GM21825 (cell line): ENCODE results near the gene DAB2.

Source experiments
- ATAC-seq: cut with Tn5 transposase; IDR thresholded peaks from one replicate; pipeline ENCODE4 v1.9.1; 2021; ENCODE audit warnings: mild to moderate bottlenecking, moderate library complexity; ENCODE audit not compliant: unreplicated experiment

The DAB2 gene

DNA sequence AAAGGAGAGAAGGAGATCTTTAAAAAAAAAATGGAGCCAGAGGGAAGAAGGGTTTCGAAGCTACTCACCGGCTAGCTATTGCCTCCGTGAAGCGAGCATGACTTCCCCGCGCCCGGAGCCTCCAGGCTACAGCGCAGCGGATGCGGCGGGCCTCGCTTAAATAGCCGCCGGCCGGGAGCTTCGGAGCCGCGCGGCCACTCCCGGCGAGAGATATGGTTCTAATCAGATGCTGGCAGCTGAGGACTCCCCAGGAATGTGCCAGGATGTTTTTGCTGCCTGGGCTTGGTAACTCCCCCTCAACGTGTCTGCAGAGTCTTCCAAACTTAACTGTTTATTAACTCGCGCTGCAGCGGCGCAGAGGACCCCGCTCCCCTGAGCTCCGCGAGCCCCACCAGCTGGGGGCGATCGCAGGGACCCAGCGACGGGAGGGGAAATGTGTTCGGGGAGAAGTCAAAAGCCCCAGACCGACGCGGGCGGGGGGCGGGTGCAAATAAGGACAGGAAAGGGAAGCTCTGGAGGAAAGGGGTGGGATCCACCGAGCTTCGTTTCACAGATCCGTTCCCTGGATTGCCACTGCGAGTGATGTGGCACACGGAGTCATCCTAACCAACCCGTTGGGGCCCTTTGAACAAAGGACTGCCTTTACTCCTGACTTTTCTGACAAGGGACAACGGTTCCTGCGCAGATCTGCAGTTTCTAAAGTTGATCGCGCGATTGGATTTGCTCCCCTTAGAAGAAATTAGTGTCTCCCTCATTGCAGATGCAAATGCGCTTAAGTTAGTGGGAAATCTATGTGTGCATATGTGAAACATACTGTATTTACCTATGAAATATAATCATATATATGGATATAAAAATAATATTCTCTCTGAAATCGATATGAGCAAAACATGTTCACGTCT lies at the start of gene DAB2:
Gene DAB2, minus strand, starts transcription at position 245 of the 902 bp plus-strand sequence. CDS start 30,660 bp downstream, outside the sequence.
- ATAC-seq = peak; percentile 57

DNA sequence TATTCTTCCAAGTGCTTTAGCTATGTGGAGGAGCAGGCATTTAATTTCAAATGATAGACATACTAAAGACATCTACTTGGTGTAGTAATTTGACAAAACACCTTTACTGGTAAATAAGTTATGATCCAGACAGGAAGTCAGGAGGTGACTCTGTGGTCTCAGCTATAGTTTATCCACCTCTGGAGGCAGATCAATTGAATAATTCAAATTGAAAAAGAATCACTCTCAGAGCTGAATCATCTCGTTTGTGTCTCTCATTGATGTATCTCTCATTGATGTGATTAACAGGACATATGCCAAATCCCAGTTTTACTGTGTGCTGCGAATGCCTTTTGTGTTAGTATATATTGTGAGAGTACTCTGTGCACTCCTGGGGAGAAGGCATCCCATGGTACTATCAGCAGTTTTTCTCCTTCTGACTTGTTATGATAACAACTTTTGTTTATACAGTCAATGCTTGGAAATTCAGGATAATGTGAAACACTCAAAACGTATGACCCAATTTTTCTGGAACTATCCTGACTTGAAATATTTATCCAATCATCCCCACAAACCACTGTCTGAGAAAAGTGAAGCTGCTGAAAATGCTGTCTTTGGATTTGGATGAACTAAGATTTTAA lies 48.5 kb upstream of the DAB2 start:
- no peak for ATAC-seq

DNA sequence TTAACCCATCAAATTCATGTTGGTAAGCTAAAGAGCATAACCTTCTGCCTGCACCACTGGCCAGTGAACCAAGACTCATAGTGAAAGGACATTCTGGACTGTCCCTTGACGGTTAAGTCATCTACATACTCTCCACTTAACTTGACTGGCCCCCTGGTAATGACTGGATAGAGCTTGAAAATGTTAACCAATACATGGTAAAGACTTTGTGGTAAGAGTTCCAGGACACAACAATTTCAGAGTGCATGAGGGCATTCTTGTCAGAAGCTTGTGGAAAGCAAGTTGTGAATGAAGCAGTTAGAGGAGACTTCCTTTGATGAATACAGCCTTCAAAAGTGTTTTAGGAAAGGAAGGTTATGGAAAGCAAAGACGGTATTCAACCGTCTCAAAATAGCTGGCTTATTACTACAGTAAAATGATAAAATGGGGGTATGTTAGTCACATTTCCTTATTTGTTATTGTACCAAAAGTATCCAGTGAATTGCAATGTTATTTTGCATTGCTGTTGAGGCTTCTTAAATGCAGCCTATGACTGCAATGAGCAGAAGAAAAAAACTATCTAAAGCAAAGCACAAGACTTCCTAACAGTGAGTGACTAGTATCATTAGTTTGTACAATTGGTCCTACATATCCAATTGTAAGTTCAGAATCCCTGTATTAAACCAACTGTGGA lies 47.2 kb upstream of the DAB2 start:
- ATAC-seq = no peak

DNA sequence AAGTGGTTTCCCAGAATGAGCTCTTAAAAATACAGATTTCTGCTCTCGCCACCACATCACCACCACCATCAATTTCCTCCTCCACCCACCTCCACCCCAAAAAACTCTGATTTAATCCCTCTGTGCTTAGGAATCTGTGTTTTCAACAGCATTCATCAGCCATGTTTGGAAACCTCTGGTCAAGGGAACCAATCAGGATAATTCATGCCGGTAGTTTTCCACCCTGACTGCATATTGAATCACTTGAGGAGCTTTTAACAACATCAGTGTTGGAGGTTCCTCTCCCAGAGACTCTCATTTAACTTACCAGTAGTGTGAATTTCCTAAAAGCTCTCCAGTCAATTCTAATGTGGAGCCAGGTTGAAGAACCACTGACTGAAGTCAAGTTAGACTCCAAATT lies 46.0 kb upstream of the DAB2 start:
- ATAC-seq = no peak

DNA sequence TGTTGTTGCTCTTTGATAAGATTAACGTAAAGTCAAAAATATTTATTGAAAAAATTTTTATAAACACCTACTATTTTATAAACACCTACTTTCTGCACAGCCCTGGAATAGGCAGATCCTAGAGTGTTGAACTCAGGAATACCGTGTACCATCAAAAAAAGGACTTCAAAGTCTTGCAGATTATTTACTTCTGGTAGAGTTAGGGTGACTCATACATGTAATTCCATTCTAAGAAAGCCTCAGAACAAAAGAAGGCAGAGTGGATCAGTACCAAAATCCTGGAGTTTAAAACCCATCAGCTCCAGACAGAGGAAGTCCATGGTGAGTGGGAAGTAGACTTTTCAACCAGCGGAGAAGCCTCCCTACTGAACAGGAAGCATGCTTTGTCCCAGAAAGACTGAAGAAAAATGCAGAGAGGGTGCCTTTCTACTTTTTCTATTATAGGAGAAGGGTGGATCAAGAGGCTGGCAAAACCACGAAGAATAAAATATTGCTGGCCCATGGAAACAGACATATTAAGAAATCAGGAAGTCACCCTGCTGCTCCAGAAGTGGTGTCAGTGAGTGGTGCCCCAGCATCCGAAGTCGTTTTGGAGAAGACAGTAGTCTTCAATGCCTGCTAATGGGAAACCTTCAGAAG lies 45.1 kb upstream of the DAB2 start:
- ATAC-seq = no peak

DNA sequence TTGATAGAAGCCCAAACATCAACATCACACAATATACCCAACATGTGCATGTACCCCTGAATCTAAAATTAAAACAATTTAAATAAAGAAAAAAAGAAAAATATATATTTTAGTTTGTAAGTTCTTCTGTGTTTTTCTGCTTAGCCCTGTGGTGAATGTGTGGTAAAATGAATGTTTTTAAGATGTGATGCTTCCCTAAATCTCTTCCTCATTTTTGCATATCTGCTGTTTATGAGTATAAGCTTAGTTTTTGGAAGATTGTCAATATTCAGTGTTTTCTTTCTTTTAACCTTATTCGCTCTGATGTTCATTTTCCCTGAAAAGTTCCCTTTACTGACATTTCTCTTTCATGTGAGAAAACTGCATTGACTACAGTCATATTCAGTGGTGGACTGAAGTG lies 44.4 kb upstream of the DAB2 start:
- ATAC-seq = no peak

DNA sequence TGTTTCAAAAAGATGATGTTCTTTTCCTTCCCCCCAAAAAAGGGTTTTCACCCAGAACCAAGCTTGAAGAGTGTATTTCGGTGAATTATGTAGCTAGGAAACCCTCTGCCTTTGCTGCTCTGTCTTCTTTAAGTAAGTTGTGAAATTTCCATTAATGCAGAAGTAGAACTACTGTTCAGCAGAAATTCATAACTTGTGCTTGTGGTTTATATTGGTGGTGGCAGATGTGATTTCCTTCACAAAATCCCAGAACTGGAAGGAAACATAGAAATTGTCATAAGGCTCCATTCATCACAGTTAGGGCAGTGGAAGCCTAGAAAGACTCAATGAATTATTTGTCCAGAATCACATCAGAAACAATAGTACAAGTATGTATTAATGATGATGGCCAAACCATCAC lies 42.1 kb upstream of the DAB2 start:
- no peak for ATAC-seq

DNA sequence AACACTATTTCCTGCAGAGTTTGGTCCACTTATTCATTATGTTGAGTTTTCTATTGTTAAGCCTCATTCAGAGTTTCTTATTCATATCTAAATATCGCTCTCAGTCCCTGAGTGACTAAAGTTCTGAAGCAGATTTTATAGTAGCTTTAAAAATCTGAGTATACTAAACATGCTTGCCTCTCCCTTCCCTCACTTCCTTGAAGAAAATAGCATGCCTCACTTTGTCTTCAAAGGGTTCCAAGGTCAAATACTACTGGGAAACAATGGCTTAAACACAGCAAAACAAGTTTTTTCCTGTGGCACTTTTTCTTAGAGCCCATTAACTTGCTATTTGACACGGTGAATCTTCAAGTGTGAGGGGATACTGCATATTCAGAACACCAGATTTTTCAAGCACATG lies 41.1 kb upstream of the DAB2 start:
- no peak for ATAC-seq

DNA sequence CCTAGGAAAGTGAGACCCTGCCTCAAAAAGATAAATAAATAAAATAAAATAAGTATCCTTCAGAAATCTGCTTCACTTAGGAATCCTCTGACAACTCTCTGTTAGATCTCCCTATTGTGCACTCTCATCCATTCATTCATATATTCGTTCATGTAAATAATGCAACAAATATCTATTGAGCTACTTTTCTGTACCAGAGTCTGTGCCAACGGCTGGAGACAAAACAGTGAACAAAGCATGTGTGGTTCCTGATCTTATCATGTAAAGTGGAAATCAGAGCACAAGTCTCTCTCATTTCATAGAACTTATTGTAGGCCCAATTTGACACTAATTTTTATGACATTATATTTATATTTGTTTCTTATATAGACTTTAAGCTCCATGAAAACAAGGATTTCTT lies 40.3 kb upstream of the DAB2 start:
- no peak for ATAC-seq

DNA sequence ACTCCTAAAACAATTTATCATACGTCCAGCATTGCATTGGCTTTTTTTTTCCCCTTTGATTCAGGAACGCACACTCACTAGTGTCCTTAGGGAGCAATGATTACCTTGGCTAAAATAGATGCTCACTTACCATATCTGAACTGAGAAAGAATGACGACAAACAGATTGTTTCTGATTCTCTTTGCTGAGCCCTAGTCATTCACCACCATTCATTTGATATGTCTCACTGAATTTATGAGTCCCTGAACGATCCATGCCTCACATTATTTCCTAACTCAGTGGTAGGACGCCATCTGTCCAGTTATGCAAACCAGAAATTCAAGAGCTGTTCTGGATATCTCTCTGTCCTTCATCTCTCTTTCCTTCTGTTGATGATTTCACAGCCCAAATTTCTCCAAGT lies 39.3 kb upstream of the DAB2 start:
- ATAC-seq = no peak

DNA sequence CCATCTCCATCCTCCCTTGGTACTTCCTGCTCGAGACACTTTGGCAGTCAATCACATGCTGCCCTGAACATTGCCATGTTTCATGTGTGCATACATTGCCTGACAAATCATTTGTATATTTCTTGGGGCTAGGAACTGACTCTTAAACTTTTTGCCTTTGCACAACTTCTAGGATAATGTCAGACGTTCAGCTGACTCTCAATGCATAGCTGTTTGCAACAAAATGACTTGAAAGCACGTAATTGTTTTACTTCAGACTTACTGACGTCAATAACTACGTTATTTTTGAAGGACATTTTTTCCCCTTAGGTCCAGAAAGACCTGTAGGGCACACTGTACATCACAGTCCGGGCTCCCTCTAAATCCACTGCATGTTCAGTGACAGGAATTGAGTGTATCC lies 37.4 kb upstream of the DAB2 start:
- no peak for ATAC-seq

DNA sequence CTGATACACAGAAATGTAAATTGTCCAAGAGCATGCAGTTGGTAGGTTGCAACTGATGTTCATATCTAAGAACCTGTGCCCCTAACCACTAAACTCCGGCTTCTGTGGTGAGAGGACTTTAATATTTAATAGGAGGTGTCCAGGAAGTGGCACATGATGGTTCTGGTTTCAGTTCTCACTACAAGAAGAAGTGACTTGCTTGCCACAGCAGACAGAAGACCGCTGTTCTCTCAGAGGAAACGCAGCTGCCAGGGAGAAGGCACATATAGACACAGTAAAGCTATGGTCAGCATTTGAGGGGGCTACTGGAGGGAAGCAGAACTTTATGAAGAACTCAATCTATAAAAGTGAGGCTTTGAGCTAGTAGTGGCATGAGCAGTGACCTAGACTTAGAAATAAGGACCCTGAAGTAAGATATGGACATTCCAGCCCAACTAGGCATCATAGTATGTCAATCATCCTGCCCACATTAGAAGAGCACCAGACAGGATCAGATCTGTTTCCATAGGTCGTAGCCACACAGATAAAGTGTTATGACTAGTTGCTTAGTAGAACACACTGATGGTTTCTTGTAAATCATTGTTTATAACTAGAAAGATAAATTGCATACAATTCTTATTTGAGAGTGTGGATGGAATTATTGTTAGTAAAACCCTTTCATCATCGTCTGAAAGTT lies 36.4 kb upstream of the DAB2 start:
- peak; percentile 95 for ATAC-seq

DNA sequence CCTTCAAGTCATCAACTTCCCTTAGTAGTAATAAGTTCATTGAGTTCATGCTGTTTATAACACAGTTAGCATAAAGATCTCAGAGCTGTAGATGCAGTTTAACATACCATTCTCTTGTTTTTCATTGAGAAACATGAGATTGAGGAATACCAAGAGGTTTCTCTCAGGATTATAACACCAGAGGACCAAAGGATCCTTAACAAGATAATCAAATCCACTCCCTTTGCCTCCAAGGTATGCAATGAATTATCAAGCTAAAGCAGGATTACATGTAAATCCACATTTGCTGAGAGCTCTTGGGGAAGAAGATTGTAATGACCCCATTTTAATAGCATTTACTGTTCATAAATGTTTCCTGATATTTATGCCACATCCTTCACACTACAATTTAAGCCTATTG lies 35.1 kb upstream of the DAB2 start:
- no peak for ATAC-seq

DNA sequence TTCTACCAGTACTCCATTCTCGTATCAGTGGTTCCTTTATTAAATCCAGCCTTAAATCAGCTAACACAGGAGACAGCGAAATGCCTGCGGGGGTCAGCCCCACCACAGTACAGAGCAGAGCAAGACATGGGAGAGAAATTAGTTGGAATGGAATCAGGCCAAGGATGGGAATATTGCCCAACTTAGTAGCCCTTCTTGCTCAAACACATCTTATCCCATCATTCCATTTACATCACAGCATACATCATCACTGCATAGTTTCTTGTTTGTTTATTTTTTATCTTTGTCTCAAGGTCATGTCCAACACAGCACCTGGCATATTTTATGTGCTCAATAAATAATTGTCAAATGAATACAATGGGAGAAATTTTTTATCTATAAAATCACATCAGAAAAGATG lies 34.3 kb upstream of the DAB2 start:
- no peak for ATAC-seq

DNA sequence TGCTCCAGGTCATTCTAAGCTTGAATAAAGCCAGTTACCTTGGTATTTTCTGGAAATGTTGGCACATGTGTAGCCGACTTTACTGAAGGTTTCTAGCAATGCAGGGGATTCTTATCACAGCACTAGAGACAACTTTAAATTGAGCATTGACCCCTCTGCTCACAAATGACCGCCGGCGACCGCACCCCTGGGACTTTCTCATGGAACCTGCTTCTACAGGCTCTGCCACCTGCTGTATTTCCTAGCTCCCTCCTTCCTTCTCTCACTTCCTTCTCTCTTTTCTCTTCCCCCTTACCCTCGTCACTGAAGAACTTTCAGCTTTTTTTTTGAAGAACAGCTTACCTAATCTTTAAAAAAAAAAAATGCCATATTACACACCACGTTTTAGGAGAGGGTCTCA lies 30.9 kb upstream of the DAB2 start:
- ATAC-seq = no peak

DNA sequence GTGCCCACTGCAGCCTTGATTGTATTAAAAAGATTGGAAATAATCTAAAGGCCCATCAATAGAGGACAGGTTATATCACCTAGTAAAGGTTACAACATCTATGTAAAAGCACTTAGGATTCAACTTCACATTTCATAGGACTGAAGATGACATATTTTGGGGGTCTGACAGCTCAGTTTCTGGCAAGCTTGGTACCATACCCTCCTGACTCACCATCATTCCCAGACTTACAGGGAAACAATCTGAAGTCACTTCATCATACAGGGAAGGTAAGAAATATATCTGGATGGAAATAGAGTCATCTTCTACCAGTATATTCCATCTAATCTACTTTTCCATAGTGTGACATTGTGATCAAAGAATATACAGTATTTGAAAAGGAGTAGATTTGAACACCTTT lies 28.8 kb upstream of the DAB2 start:
- ATAC-seq = no peak

DNA sequence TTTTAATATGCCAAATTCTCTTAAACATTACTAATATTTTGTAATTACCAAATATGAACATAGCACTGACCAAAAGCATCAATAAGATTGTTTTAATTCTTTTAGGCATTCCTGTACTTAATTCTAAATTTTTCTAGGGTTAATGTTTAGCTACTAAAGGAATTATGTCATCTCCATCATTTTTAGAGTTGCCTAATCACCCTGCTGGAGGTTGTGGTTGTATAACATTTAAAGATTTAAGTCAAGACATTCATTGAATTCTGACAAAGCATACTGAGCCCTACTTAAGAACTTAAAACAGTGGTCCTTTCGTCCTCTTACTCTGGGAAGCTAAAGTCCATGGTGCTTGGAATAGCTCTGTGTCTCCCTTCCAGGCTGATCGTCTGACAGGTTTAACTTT lies 28.1 kb upstream of the DAB2 start:
- no peak for ATAC-seq

DNA sequence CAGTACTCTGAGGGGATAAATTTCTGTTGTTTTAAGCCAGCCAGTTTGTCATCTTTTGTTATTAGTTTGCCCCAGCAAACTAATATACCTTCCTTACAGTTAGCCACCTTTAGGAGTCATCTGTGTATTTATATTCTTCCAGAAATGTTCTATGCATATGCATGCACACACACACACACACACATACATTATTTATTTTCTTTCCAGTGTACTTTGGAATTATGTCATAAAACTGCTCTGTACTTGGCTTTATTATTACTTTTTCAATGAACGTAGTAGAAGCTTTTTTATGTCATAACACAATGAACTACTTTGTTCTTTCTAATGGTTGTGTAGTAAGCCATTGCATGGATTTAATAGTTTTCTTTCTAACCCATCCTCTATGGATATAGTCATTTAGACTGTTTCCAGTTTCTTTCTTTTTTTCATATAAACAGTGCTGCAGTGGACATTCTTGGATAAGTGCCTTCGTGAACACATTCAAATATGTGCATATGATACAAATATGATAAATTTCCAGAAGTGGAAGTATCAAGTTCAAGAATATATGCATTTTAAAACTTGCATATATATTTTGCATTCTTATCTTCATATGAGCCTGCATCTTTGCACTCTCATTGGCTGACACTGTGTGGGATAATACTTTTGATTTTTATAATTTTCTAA lies 26.6 kb upstream of the DAB2 start:
- no peak for ATAC-seq

DNA sequence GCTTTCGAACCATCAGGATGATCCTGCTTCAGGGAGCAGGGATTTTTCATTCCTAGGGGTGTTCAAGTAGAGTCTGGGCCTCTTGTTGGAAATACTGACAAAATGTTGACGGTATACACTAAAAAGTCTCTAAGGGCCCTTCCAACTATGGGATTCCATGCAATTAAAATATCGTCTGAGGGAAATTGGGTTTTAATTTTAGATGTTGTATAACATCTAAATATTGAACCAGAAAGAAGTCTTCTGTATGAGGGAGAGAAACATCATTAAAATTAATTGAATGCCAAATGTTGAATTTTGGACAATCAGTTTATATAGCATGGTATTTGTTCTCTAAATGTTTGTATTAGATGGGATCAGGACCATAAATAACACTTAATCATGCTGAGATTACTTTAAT lies 25.7 kb upstream of the DAB2 start:
- no peak for ATAC-seq

DNA sequence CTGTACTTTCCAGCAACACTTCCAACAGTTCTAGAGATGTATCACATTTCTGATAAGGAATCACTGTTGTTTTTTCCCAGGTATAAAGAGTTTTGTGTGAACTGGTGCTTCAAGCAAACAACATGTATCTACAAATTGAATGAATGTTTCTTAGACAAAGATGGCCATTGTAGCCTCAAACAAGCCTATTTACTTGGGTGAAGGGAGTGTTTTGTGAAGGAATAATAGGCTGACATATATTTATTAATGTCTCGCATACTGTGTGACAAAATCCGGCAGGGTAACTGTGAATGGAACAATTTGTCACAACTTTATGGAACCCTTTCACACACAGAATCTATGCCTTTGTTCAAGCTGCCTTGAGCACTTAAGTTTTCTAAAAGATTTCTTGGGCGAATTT lies 24.8 kb upstream of the DAB2 start:
- no peak for ATAC-seq
